Measurements from ENCODE around the gene TLL1.

Gene TLL1

GRCh38 chr4:165872461-165873297, at the start of gene TLL1:
TSS of gene TLL1 (plus strand) at chr4:165873237. CDS start at chr4:165873905, 668 bp downstream.
- DNase-seq, result no peak

GRCh38 chr4:165826166-165826565, 46.9 kb upstream of the TLL1 start:
- DNase-seq, result no peak

DNA sequence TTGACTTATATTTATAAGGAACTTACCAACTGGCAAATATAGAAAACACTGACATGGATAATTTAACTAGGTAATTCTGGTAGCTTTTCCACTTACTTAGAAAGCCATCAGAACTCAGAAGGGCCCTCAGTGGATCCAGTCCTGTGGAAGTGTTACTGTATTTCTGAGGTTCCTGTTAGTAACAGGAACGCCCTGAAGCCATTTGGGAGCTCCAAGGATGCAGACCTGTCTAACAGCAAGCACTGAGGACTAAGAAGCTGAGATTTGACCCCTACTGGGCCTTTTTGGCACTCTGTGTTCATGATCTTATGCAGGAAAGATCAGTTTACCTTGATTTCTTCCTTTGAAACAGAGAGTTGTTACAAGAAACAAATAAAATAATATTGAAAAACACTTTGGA, 46.0 kb upstream of the TLL1 start:
- DNase-seq, result no peak

- no peak for DNase-seq
Observed at GRCh38 chr4:165828928-165829327, 44.1 kb upstream of the TLL1 start.

DNA sequence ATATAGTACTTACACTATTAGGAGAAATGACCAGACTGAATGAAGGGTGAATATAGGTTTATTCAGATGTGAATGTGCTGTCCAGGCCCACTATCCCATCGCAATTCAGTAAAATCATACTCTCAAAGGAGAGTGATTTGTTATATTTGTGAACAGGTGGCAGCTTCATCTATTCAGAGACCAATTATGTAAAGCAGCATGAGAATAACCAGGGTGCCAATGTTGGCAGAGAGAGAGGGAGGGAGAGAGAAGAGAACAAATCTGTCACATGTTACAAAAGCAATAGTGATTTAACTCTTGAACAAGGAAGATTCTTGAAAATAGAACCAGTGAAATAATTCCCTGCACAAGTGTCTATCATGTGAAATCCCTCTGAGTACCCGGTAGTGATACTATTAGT, 38.9 kb upstream of the TLL1 start:
- DNase-seq, result no peak

- no peak for DNase-seq
Observed at GRCh38 chr4:165838575-165838974, 34.5 kb upstream of the TLL1 start.

DNA sequence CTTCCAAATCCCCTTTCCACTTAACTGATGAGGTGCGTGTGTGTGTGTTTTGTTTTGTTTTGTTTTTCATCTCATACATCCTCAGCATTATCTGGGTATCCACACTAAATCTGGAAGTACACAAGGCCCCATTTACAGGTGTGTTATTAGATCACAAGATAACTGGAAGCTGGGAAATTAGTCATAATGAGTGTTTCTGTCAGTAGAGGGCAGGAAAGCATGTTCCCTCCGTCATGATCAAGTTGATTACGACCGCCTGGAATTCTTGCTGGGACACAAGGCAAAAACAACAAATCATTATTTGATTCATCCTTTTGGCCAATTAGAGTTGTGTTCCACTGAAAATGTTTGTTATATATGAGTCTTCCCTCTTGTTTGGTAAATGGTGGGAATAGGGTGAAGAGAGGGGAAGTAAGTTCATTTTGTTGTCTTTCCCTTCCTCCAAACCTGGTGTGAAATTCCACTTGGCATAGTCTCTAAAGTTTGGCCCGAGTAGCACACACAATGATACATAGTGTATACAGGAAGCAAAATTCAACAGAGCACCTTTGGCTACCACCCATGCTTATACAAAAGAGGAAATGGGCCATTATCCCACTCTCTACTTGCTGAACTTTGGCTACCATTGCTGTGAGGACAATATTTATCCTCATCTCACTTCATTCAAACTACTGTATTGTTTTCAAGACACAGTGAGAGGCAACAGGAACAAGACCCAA, 33.3 kb upstream of the TLL1 start:
- no peak for DNase-seq

DNA sequence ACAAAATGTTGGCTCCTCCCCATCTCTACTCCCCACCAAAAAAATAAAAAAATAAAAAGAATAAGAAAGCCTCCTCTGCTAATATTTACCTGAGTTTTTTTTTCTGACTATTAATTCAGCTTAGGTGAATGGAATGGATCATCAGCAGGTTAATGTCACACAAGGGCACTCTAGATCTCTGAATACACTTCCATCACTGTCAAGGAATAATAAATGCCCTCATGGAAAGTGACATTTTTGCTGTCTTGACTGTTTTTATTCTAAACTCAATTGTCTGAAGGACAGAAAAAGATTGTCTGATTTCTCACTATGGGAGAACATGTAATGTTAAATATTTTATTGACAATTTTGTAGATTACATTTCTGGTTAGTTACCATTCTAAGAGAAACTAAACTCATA, 30.4 kb upstream of the TLL1 start:
- DNase-seq, result no peak

DNA sequence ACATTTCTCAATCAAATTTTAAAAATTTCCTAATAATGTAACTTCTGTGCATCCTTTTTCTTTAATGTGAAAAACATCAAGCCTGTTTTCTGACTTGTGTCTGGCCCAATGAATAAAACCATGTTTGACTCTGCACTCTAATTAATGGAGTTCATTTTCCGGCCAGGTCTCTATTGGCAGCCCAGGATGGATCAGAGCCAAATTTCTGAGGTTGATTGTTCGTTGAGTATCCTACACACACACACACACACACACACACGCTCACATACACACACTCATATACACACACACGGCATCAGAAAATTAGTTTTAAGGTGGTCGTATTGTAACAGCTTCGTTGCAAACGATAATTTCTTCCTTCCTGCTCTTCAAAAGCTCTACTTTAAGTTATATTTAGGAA, 28.9 kb upstream of the TLL1 start:
- DNase-seq, result no peak

DNA sequence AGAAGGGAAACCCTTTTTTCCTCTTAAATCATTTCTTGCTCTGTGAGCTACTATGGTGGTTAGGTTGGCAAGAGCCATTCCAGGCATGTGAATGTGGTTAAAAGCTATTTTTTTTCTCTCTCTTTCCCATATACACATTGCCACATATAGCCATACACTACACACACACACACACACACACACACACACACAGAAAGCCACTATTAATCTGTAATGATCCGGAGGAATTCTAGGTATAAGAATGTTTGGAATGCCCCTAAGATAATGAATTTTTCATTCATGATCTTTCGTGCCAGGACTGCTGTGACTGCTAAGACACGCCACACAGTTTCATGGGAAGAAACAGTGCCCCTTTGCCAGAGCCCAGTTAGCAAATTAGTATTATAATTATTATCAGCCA, 21.8 kb upstream of the TLL1 start:
- no peak for DNase-seq

DNA sequence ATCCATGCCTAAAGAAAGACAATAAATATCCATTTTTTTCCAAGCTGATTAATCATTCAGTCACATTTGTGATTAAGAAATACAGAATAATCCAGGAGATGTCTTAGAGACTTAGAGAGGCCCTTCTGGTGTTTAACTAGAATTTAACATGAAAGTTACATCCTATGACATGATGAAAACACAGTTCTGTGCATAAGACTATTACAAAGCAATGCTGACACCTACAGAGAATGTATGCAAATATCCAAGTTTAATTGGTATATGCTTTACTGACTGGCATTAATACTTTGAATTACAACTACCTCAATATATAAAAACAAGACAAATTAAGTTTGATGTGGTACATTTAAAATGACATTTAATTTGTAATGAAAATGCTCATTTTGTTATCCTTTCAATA, 17.8 kb upstream of the TLL1 start:
- DNase-seq, result no peak

GRCh38 chr4:165861363-165861762, 11.7 kb upstream of the TLL1 start:
- no peak for DNase-seq

GRCh38 chr4:165864271-165864670, 8.8 kb upstream of the TLL1 start:
- no peak for DNase-seq

- DNase-seq, result no peak
Observed at GRCh38 chr4:165866019-165866650, 6.9 kb upstream of the TLL1 start.

GRCh38 chr4:165867961-165868360, 5.1 kb upstream of the TLL1 start:
- no peak for DNase-seq

DNA sequence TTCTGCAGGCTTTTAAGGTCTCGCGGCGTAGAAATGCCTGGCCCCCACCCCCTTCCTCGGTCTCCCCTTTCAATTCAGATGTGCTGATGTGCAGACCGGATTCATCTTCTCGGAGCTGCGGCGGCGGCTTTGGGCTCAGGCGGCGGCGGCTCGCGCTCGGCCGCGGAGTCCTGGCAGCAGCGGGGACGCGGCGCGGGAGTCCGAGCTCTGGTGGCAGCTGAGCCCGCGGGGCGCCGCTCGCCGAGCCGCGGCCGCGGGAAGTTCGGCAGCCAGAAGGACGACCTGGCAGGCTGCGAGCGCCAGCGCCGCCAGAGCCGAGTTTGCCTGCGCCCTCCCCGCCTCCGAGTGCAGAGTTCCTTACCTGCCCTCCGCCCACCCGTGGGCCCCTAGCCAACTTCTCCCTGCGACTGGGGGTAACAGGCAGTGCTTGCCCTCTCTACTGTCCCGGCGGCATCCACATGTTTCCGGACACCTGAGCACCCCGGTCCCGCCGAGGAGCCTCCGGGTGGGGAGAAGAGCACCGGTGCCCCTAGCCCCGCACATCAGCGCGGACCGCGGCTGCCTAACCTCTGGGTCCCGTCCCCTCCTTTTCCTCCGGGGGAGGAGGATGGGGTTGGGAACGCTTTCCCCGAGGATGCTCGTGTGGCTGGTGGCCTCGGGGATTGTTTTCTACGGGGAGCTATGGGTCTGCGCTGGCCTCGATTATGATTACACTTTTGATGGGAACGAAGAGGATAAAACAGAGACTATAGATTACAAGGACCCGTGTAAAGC, 448 bp downstream of the TLL1 start:
- DNase-seq, result no peak

- no peak for DNase-seq
Observed at GRCh38 chr4:165874072-165874790, 1.2 kb downstream of the TLL1 start.

DNA sequence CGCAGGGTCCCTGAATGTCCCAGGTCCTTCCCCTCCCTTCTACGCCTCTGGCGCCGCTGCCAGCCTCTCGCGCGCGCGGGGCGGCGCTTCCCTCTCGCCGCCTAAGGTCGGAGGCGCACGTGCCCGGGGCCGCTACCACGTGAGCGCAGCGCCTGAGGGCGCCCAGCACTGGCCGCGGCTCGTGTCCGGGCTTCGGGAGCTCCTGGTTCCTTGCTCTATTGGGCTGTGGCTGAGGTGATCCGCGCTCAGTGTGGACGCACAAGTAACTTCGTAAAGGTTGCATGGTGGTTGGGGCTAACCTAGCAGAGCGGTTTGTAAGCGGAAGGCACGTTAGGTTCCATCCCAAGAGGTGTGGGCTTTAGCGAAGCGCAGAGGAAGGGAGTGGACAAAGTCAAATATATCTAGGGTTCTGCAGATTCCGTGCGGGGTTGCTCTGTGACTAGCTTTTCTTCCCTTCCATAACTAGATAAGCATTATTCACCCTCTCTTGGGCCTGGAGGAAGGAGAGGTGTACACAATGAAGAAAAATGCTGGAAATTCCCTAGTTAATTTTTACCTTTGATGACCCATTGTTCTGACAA, 1.8 kb downstream of the TLL1 start:
- DNase-seq, result no peak

DNA sequence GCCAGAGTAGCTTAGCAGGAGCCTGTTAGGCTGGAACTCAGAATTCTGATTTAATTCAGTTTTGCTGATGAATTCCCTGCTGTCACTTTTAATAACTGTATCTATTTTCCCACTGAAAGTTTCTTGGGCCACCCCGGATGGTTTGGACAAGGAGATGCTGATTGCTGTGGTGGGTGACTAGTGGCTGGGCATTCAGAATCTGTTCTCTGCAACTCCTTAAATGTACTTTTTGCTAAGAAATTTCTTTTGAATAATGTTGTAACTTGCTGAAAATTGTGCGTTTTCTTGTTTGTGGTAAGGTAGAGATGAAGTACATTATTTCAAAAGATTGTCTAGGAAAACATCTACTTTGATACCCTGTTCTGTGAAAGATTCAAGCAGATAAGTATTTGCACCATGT, 2.4 kb downstream of the TLL1 start:
- no peak for DNase-seq

DNA sequence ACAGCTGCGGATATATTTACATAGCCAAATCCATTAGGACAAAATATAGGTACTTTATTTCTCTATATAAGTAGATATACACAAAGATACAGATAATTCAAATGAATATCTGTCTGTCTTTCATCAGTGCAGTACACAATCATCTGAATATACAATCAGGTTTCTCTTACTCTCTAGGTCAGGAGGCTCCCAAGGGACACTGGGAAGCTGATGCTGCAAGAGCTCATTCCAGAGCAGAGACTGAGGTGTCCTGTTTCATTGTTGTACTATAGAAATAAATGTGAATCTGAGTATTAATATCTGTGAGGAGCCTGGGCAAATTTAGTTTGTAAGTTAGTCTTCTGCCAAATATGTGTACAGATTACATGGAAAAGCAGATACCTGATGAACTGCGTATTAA, 4.2 kb downstream of the TLL1 start:
- no peak for DNase-seq

GRCh38 chr4:165879641-165880040, 6.6 kb downstream of the TLL1 start:
- no peak for DNase-seq

DNA sequence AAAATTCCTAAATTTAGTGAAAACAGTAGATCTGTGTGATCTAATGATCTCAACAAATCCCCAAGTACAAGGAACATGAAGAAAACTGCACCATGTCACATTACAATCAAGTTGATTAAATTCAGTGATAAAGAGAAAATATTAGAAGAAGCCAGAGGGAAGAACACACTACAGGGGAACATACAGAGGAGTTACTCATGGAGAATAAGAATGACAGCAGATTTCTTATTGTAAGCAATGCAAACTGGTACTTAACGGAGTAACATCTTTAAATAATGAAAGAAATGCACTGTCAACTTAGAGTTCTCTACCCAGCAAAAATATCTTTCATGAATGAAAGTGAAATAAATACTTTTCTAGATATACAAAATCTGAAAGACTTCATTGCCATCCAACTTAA, 21.1 kb downstream of the TLL1 start:
- DNase-seq, result no peak
